C1 segment of cervical spinal cord (tissue), 14 donors: ENCODE results near the gene OSBPL5.
"Not testable (repeated sequence)": the region's sequence is repeated elsewhere in the genome, so short reads cannot be mapped to it uniquely, and the experiment has no call there.

ENCODE experiments used
- DNase-seq, 14 donors: peaks; one replicate each; lab custom pipeline; 2025; lab: John Stamatoyannopoulos, UW

Gene OSBPL5

GRCh38 chr11:3182462-3182852 lies 17.3 kb upstream of the OSBPL5 start:
- DNase-seq = no peak

GRCh38 chr11:3181725-3182461 lies 16.8 kb upstream of the OSBPL5 start:
- no peak for DNase-seq

- no peak for DNase-seq
Observed at GRCh38 chr11:3180869-3181268, 15.8 kb upstream of the OSBPL5 start.

GRCh38 chr11:3178349-3178748 lies 13.2 kb upstream of the OSBPL5 start:
- no peak for DNase-seq

GRCh38 chr11:3177931-3178330 lies 12.8 kb upstream of the OSBPL5 start:
- DNase-seq = no peak

- DNase-seq = no peak
Observed at GRCh38 chr11:3176487-3176886, 11.4 kb upstream of the OSBPL5 start.

- no peak for DNase-seq
Observed at GRCh38 chr11:3175194-3175593, 10.1 kb upstream of the OSBPL5 start.

GRCh38 chr11:3174387-3174786 lies 9.3 kb upstream of the OSBPL5 start:
- DNase-seq = no peak

GRCh38 chr11:3173795-3174194 lies 8.7 kb upstream of the OSBPL5 start:
- no peak for DNase-seq

GRCh38 chr11:3171931-3172560 lies 6.9 kb upstream of the OSBPL5 start:
- DNase-seq = no peak

GRCh38 chr11:3170756-3171650 lies 5.9 kb upstream of the OSBPL5 start:
- DNase-seq = no peak

- no peak for DNase-seq
Observed at GRCh38 chr11:3170044-3170755, 5.1 kb upstream of the OSBPL5 start.

GRCh38 chr11:3169255-3170043 lies 4.3 kb upstream of the OSBPL5 start:
- peak in 3 of 14 donors; percentile 17 to 48 (median 25) for DNase-seq

GRCh38 chr11:3168742-3169254 lies 3.7 kb upstream of the OSBPL5 start:
- DNase-seq = not testable (repeated sequence)

GRCh38 chr11:3167143-3168119 lies 2.3 kb upstream of the OSBPL5 start:
- no peak for DNase-seq

GRCh38 chr11:3166268-3167142 lies 1.4 kb upstream of the OSBPL5 start:
- DNase-seq = no peak

- no peak for DNase-seq
Observed at GRCh38 chr11:3165916-3166267, 782 bp upstream of the OSBPL5 start.

GRCh38 chr11:3164552-3165151 lies 458 bp downstream of the OSBPL5 start:
- DNase-seq = peak in 2 of 14 donors; percentile 50 to 61
